HG03575 (cell line): ENCODE measurements around the gene FURIN.
"Not testable (repeated sequence)": the region's sequence is repeated elsewhere in the genome, so short reads cannot be mapped to it uniquely, and the experiment has no call there.

Source experiments
- ATAC-seq: cut with Tn5 transposase; IDR thresholded peaks from one replicate; pipeline ENCODE4 v1.9.1; 2021; ENCODE audit not compliant: unreplicated experiment, insufficient number of reproducible peaks, low FRiP score; ENCODE audit errors: extremely low read depth

The FURIN gene

GRCh38 chr15:90840157-90840855 is 28.1 kb upstream of the FURIN start:
- ATAC-seq, result no peak

DNA sequence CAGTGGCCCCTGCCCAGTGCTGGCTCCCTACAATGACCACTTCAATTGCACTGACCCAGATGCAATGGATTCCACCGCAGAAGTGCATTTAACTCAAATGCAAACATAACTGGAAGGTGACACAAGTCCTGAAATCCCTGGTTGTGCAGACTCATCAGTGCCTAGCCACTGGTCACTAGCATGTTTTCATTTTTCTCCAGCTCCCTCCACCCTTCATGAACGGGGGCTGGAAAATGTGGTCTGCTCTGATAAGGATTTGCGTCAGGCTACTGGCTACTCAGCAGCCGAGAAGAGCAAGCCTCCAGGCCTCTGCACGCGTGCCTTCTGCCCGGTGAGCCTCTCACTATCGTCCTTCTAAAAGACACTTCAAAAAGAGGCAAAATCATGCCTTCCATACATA is 27.4 kb upstream of the FURIN start:
- ATAC-seq, result no peak

GRCh38 chr15:90844696-90845095 is 23.7 kb upstream of the FURIN start:
- peak; percentile 12 for ATAC-seq

DNA sequence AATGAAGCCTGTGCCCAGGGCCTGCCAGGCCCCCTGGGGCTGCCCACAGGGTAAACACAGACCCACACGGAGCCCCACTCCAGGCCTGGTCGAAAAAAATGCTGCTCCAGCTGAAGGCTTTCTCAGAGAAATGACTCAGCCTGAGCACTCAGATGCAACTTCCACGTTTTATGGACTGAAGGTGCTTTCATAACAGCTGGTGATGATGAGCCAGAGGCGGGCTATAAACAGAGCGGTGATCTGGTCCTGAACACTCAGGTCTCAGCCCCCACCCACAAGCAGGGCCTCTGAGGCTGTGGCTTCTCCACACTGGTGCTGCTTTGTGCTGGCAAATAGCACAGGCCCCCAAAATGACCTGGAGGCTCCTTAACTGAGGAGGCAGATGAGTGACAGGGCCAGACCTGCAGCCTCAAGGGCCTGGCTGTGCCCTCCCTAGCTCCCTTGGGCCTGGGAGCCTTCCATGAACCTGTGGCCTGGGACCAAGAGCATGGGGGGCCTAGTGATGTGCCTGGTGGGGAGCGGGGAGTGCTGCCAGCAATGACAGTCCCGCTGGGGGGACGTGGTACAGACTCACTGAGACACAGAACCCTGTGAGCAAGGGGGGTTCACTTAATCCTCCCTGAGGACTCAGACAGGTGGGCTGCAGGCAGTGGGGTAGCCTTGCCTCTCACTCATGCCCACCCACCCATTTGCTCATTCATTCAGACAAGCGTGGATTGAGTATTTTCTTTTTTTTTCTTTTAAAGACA is 23.0 kb upstream of the FURIN start:
- ATAC-seq, result peak; percentile 62

- ATAC-seq, result not testable (repeated sequence)
Observed at GRCh38 chr15:90849424-90849823, 19.0 kb upstream of the FURIN start.

GRCh38 chr15:90851114-90851513 is 17.3 kb upstream of the FURIN start:
- ATAC-seq, result no peak

DNA sequence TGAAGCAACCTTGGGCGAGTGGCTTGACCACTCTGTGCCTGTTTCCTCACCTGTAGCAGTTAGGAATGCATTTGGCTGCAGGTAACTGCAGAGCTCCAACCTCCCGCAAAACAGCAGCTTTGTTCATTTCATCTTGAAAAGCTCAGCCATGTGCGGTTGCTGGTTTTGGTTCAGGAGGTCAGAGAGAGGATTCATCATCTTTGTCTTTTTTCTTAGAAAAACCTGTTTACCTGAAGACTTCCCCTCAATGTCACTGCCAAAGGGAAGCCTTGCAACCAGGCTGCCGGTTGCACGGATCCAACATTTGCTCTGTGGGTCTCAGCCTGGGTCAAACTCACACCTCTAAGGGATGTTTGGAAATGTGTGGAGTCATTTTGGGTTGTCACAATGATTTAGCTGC is 16.4 kb upstream of the FURIN start:
- ATAC-seq, result no peak

- no peak for ATAC-seq
Observed at GRCh38 chr15:90855139-90855538, 13.2 kb upstream of the FURIN start.

- ATAC-seq, result no peak
Observed at GRCh38 chr15:90857337-90857736, 11.1 kb upstream of the FURIN start.

DNA sequence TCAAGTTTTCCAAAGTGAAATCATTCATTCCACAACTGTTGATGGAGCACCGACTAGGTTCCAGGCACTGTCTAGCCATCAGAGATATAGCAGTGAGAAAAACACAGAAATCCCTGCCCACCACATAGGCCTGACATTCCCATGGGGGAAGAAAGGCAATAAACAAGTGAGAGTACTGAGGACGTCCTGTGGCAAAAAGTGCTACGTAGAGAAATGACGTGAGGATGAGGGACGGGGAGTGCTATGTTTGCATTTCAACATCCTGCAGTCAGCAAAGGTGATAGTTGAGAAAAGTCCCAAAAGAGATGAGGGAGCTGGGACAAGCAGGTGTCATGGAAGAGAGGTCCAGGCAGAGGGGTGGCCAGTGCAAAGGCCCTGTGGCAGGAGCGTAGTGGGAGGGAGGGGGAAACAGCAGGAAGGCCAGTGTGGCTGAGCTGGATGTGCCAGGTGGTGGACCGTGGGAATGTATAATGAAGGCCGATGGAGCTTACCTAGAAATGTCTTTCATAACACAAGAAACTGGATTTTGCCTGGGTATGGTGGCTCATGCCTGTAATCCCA is 10.4 kb upstream of the FURIN start:
- ATAC-seq, result no peak

DNA sequence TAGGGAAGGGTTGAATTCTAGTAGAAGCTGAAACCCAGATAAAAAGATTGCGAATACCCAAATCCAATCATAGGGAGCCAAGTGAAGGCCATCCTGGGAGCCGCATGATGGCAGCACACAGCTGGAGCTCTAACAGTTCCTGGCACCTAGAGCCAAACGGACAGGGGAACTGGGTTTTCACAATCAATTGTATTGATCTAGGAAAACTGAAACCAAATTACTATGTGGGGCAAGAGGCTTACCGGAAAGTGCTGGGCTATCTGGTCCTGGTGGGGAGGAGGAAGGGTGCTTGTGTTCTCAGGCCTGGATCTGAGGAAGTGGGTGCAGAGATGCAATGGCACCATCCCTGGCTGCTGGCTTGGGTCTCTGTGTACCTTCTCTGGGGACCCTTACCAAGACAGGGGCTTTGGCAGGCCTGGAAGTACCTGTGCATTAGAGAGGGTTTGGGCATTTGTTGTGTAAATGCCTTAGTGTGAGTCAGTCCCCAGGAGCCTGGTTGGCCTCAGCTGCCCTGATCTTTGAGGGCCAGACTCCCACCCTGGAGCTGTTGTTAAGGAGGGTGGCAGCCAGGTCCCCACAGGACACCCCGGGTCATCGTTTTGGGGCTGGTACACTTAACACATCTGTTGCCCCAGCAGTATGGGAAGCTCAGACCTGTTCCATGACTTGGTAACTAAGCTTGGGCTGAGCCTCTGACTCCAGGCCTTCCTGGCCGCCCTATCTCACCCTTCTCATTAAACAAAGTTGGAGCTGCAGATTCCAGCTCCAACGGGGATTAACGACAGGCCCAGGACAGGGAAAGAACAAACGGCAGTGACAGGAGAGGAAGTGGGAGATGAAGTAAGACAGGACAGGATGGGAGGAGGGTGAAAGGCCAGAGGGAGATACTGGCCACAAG is 8.9 kb upstream of the FURIN start:
- ATAC-seq, result no peak

GRCh38 chr15:90860450-90860849 is 7.9 kb upstream of the FURIN start:
- no peak for ATAC-seq

GRCh38 chr15:90860942-90861675 is 7.3 kb upstream of the FURIN start:
- no peak for ATAC-seq

DNA sequence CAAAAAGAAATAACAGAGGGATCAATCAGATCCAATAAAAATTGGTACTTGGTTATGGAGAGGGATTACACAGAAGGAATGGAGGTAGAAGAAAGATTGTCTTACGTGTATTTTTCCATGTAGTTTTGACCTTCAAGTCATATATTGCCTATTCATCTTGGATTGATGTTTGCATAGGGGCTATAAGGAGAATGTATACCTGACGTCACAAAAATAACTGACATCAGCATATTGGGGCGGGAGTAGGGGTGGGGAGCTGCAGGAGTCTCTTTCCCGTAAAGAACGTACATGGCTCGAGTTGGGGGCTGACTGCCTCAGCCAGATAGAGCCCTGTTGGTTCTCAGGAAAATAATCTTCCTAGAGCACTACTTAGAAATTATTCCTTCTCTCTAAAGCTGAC is 5.9 kb upstream of the FURIN start:
- ATAC-seq, result no peak

GRCh38 chr15:90862964-90863778 is 5.2 kb upstream of the FURIN start:
- no peak for ATAC-seq

DNA sequence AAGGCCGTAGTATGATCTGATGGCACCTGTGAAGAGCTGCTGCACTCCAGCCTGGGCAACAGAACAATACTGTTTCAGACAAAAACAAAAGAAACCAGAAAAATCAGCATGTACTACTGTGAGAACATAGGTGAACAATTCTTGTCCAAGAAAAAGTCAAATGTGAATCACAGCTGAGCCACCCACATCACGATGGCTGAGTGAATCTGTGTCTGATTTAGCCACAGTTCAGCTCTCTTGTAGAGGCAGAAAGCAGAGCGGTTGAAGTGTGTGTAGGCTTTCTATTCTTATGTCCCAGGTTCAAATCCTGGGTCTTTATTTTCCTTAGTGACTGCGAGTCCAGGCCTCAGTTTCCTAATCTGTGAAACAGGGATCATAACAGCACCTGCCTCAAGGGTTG is 4.4 kb upstream of the FURIN start:
- ATAC-seq, result no peak

- ATAC-seq, result no peak
Observed at GRCh38 chr15:90864507-90864906, 3.9 kb upstream of the FURIN start.

GRCh38 chr15:90865702-90866101 is 2.7 kb upstream of the FURIN start:
- no peak for ATAC-seq
